GM23338 (cell line): ENCODE results near the gene KCNMA1. TPM values are rescaled to one million over a fixed set of nuclear protein-coding genes. Genes with fewer than 3 reads are reported as not detected.

Experiments
- ATAC-seq: fragments of 200-7000 bp; cut with Tn5 transposase; 3 replicates; pipeline ENCODE4 v1.9.1; 2020
- DNase-seq: peaks from one replicate; pipeline ENCODE4 v3.0.0-alpha.2; 2015; ENCODE audit warnings: low spot score
- H2AFZ ChIP-seq: fragments of 200-600 bp; sonication (generic); 2 replicates; pipeline ENCODE4 v1.8.0; 2016; ENCODE audit warnings: antibody characterized with exemption, mild to moderate bottlenecking, moderate library complexity
- H3F3A ChIP-seq: fragments of 200-600 bp; sonication (generic); replicated peaks from 2 replicates; pipeline ENCODE4 v1.8.0; 2017; ENCODE audit warnings: antibody characterized with exemption, mixed run types, low read depth
- H3K27ac ChIP-seq: fragments of 200-600 bp; sonication (generic); 2 replicates; pipeline ENCODE4 v1.6.1; 2016; ENCODE audit warnings: low read depth
- H3K27me3 ChIP-seq: fragments of 200-600 bp; sonication (generic); 2 replicates; pipeline ENCODE4 v1.8.0; 2016; ENCODE audit warnings: mild to moderate bottlenecking, mixed run types, moderate library complexity; ENCODE audit not compliant: insufficient read depth
- H3K36me3 ChIP-seq: fragments of 200-600 bp; sonication (generic); 2 replicates; pipeline ENCODE4 v1.8.0; 2016; ENCODE audit warnings: mild to moderate bottlenecking; ENCODE audit not compliant: insufficient read depth
- H3K4me1 ChIP-seq: fragments of 200-600 bp; sonication (generic); 2 replicates; pipeline ENCODE4 v1.8.0; 2016; ENCODE audit warnings: mild to moderate bottlenecking, moderate library complexity; ENCODE audit not compliant: insufficient read depth
- H3K4me2 ChIP-seq: fragments of 200-600 bp; sonication (generic); 2 replicates; pipeline ENCODE4 v1.7.1; 2017; ENCODE audit warnings: mixed run types
- H3K4me3 ChIP-seq: fragments of 200-600 bp; sonication (generic); 2 replicates; pipeline ENCODE4 v1.6.1; 2016; ENCODE audit warnings: mixed run types
- H3K79me2 ChIP-seq: fragments of 200-600 bp; sonication (generic); replicated peaks from 2 replicates; pipeline ENCODE4 v1.8.0; 2017; ENCODE audit warnings: mild to moderate bottlenecking; ENCODE audit not compliant: insufficient read depth
- H3K9me2 ChIP-seq: fragments of 200-600 bp; sonication (generic); 2 replicates; pipeline ENCODE4 v1.8.0; 2017; ENCODE audit not compliant: insufficient read depth
- H4K20me1 ChIP-seq: fragments of 200-600 bp; sonication (generic); replicated peaks from 2 replicates; pipeline ENCODE4 v1.8.0; 2017; ENCODE audit warnings: mild to moderate bottlenecking; ENCODE audit not compliant: insufficient read depth
- H3K27ac Mint-ChIP-seq: 2 replicates; pipeline ENCODE4 v1.8.0; 2020; ENCODE audit warnings: inconsistent platforms, mild to moderate bottlenecking, moderate library complexity, mixed read lengths
- H3K27me3 Mint-ChIP-seq: 3 replicates; pipeline ENCODE4 v1.8.0; 2022; ENCODE audit warnings: low read depth, mild to moderate bottlenecking, moderate library complexity, mixed read lengths, inconsistent platforms; ENCODE audit not compliant: insufficient read depth, poor library complexity
- H3K36me3 Mint-ChIP-seq: 3 replicates; pipeline ENCODE4 v1.8.0; 2021; ENCODE audit warnings: low read depth, mild to moderate bottlenecking, inconsistent platforms, moderate library complexity, mixed read lengths
- H3K4me1 Mint-ChIP-seq: 3 replicates; pipeline ENCODE4 v1.8.0; 2020; ENCODE audit warnings: mild to moderate bottlenecking, inconsistent platforms, mixed read lengths
- H3K4me3 Mint-ChIP-seq: 3 replicates; pipeline ENCODE4 v1.8.0; 2021; ENCODE audit warnings: moderate library complexity, mild to moderate bottlenecking, inconsistent platforms, mixed read lengths
- H3K9me3 Mint-ChIP-seq: 3 replicates; pipeline ENCODE4 v1.8.0; 2020; ENCODE audit warnings: moderate library complexity, mild to moderate bottlenecking, inconsistent platforms, mixed read lengths
- CREB1 ChIP-seq: fragments of 250-450 bp; sonication (Bioruptor Pico); IDR thresholded peaks from 2 replicates; pipeline ENCODE4 v1.5.0; 2020; ENCODE audit warnings: low read depth, mild to moderate bottlenecking, moderate library complexity
- EZH2 ChIP-seq: fragments of 200-600 bp; sonication (generic); IDR thresholded peaks from one replicate; pipeline ENCODE4 v1.8.0; 2017; ENCODE audit warnings: antibody characterized with exemption, mild to moderate bottlenecking, low read depth; ENCODE audit not compliant: unreplicated experiment
- EZH2phosphoT487 ChIP-seq: fragments of 200-600 bp; sonication (generic); IDR thresholded peaks from one replicate; pipeline ENCODE4 v1.8.1; 2018; ENCODE audit warnings: antibody characterized with exemption; ENCODE audit not compliant: unreplicated experiment
- JUNB ChIP-seq: IDR thresholded peaks from one replicate; pipeline ENCODE4 v1.6.1; 2016; ENCODE audit warnings: antibody characterized with exemption; ENCODE audit not compliant: unreplicated experiment
- NANOG ChIP-seq: IDR thresholded peaks from 2 replicates; pipeline ENCODE4 v1.6.1; 2016; ENCODE audit warnings: antibody characterized with exemption, borderline replicate concordance
- POLR2AphosphoS5 ChIP-seq: IDR thresholded peaks from 2 replicates; pipeline ENCODE4 v1.6.1; 2016; ENCODE audit warnings: antibody characterized with exemption, low read depth
- STAT1 ChIP-seq: IDR thresholded peaks from one replicate; pipeline ENCODE4 v1.6.1; 2016; ENCODE audit warnings: antibody characterized with exemption; ENCODE audit not compliant: unreplicated experiment
- ZNF114 ChIP-seq: fragments of 250-450 bp; sonication (Bioruptor Pico); IDR thresholded peaks from 2 replicates; pipeline ENCODE4 v1.5.0; 2020; ENCODE audit warnings: mild to moderate bottlenecking, moderate library complexity
- ZNF331 ChIP-seq: fragments of 250-450 bp; sonication (Bioruptor Pico); IDR thresholded peaks from 2 replicates; pipeline ENCODE4 v1.5.0; 2020; ENCODE audit warnings: low read depth, mild to moderate bottlenecking, moderate library complexity
- polyA plus RNA-seq: library from polyadenylated mRNA; unstranded; fragments of >200 nt; fragmentation: Nextera tagmentation; extraction: Ambion mirVana; gene quantifications from 2 replicates; pipeline ENCODE4 v1.2.1, GENCODE V29; 2016
- total RNA-seq: library from RNA; depleted of rRNA; stranded (reverse); fragments of >200 nt; shearing (Covaris generic); gene quantifications from 2 replicates; pipeline ENCODE4 v1.2.3, GENCODE V29; 2014
- TF ChIP-seq, protein P1 (sequence below): IDR thresholded peaks from 2 replicates; pipeline ENCODE4 v1.6.1; 2016; ENCODE audit warnings: antibody characterized with exemption
- TF ChIP-seq, protein P2 (sequence below): IDR thresholded peaks from one replicate; pipeline ENCODE4 v1.6.1; 2018; ENCODE audit warnings: antibody characterized with exemption; ENCODE audit not compliant: unreplicated experiment
- TF ChIP-seq, protein P3 (sequence below), 2 experiments: fragments of 200-600 bp in 1 of 2; sonication (generic) in 1 of 2; conservative IDR thresholded peaks; 2 replicates each; pipeline versions ENCODE4 v1.5.1 to v1.6.1; 2016 to 2017; ENCODE audit warnings: antibody characterized with exemption in 2 of 2, low read depth in 2 of 2, mild to moderate bottlenecking in 2 of 2, moderate library complexity in 1 of 2

Gene KCNMA1
- total and polyA plus RNA-seq, 2 experiments from 2014 or later = 8.2 to 9.0 TPM

DNA sequence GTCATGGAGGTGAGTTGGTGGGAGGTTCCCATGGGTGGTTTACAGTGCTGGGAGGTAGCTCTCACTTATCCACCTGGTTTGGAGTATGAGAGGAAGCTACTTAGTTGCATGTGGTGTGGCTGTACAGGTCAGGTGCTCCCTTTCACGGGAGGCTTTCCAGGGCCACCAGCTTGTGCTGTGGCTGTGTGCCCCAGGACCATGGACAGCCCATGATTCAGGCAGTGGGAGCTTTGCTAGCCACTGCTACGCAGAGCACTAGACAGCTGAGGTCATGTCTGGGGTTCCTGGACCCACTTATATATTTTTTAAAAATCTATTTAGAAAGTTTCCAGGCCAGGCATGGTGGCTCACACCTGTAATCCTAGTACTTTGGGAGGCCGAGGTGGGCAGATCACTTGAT is 42.5 kb upstream of the KCNMA1 start:
- H3K9me3 Mint-ChIP-seq = no peaks in the 10 kb centered on the region; the same call in 2 of the 3 replicates
- peaks cover 3% of the 10 kb centered on the region for H3K27me3 Mint-ChIP-seq
- Histone ChIP-seq H3K79me2 (no peaks in the 10 kb centered on the region), H3K4me3 (no peak overlapping the region), H3F3A (no peaks in the 10 kb centered on the region), H2AFZ (no peak overlapping the region), H3K27me3 (no peaks in the 10 kb centered on the region), H3K9me2 (no peaks in the 10 kb centered on the region), H4K20me1 (no peaks in the 10 kb centered on the region), H3K4me1 (peaks cover 10% of the 10 kb centered on the region), H3K36me3 (no peaks in the 10 kb centered on the region), H3K4me2 (no peak overlapping the region), H3K27ac (no peak overlapping the region)
- H3K4me1 Mint-ChIP-seq = peaks cover 9% of the 10 kb centered on the region
- no peak overlapping the region for H3K4me3 Mint-ChIP-seq
- no peak for DNase-seq
- ATAC-seq = no peak
- H3K36me3 Mint-ChIP-seq = no peaks in the 10 kb centered on the region
- no peak overlapping the region for H3K27ac Mint-ChIP-seq
- no peak for TF ChIP-seq STAT1
- TF ChIP-seq, protein P1, sequence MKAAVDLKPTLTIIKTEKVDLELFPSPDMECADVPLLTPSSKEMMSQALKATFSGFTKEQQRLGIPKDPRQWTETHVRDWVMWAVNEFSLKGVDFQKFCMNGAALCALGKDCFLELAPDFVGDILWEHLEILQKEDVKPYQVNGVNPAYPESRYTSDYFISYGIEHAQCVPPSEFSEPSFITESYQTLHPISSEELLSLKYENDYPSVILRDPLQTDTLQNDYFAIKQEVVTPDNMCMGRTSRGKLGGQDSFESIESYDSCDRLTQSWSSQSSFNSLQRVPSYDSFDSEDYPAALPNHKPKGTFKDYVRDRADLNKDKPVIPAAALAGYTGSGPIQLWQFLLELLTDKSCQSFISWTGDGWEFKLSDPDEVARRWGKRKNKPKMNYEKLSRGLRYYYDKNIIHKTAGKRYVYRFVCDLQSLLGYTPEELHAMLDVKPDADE = no peak
- no peak for TF ChIP-seq ZNF331 (CRISPR knock-in tag)
- TF ChIP-seq ZNF114 (CRISPR knock-in tag) = no peak
- TF ChIP-seq, protein P2, sequence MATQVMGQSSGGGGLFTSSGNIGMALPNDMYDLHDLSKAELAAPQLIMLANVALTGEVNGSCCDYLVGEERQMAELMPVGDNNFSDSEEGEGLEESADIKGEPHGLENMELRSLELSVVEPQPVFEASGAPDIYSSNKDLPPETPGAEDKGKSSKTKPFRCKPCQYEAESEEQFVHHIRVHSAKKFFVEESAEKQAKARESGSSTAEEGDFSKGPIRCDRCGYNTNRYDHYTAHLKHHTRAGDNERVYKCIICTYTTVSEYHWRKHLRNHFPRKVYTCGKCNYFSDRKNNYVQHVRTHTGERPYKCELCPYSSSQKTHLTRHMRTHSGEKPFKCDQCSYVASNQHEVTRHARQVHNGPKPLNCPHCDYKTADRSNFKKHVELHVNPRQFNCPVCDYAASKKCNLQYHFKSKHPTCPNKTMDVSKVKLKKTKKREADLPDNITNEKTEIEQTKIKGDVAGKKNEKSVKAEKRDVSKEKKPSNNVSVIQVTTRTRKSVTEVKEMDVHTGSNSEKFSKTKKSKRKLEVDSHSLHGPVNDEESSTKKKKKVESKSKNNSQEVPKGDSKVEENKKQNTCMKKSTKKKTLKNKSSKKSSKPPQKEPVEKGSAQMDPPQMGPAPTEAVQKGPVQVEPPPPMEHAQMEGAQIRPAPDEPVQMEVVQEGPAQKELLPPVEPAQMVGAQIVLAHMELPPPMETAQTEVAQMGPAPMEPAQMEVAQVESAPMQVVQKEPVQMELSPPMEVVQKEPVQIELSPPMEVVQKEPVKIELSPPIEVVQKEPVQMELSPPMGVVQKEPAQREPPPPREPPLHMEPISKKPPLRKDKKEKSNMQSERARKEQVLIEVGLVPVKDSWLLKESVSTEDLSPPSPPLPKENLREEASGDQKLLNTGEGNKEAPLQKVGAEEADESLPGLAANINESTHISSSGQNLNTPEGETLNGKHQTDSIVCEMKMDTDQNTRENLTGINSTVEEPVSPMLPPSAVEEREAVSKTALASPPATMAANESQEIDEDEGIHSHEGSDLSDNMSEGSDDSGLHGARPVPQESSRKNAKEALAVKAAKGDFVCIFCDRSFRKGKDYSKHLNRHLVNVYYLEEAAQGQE = peak; percentile 53

DNA sequence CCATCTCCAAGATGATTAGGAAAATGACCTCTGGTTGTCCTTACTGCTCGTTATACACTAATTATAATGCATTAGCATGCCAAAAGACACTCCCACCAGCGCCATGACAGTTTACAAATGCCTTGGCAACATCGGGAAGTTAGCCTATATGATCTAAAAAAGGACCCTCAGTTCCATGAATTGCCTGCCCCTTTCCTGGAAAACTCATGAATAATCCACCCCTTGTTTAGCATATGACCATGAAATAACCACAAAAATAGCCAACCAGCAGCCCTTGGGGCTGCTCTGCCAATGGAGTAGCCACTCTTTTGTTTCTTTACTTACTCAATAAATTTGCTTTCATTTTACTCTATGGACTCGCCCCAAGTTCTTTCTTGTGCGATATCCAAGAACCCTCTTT is 41.6 kb upstream of the KCNMA1 start:
- no peak for ATAC-seq
- Mint-ChIP-seq H3K27ac (no peak overlapping the region), H3K4me1 (peaks cover 9% of the 10 kb centered on the region), H3K4me3 (no peak overlapping the region), H3K27me3 (no peaks in the 10 kb centered on the region), H3K9me3 (no peaks in the 10 kb centered on the region; the same call in 2 of the 3 replicates), H3K36me3 (no peaks in the 10 kb centered on the region)
- no peaks in the 10 kb centered on the region for H4K20me1 ChIP-seq
- H3K79me2 ChIP-seq = no peaks in the 10 kb centered on the region
- DNase-seq = no peak
- no peak overlapping the region for H3K27ac ChIP-seq
- H3K4me2 ChIP-seq = no peak overlapping the region
- H3K9me2 ChIP-seq = no peaks in the 10 kb centered on the region
- H3K27me3 ChIP-seq = no peaks in the 10 kb centered on the region
- H3F3A ChIP-seq = no peaks in the 10 kb centered on the region
- no peaks in the 10 kb centered on the region for H3K36me3 ChIP-seq
- peaks cover 10% of the 10 kb centered on the region for H3K4me1 ChIP-seq
- H2AFZ ChIP-seq = no peak overlapping the region
- H3K4me3 ChIP-seq = no peak overlapping the region
- TF ChIP-seq, protein P3, sequence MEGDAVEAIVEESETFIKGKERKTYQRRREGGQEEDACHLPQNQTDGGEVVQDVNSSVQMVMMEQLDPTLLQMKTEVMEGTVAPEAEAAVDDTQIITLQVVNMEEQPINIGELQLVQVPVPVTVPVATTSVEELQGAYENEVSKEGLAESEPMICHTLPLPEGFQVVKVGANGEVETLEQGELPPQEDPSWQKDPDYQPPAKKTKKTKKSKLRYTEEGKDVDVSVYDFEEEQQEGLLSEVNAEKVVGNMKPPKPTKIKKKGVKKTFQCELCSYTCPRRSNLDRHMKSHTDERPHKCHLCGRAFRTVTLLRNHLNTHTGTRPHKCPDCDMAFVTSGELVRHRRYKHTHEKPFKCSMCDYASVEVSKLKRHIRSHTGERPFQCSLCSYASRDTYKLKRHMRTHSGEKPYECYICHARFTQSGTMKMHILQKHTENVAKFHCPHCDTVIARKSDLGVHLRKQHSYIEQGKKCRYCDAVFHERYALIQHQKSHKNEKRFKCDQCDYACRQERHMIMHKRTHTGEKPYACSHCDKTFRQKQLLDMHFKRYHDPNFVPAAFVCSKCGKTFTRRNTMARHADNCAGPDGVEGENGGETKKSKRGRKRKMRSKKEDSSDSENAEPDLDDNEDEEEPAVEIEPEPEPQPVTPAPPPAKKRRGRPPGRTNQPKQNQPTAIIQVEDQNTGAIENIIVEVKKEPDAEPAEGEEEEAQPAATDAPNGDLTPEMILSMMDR (conservative IDR thresholded peaks at IDR 0.05; ENCODE audit: low read depth in 2 of 2) = no peak
- TF ChIP-seq, protein P2 = no peak
- no peak for TF ChIP-seq ZNF114 (CRISPR knock-in tag)
- TF ChIP-seq STAT1 = no peak
- TF ChIP-seq ZNF331 (CRISPR knock-in tag) = no peak
- TF ChIP-seq JUNB = no peak
- no peak for TF ChIP-seq EZH2phosphoT487
- TF ChIP-seq NANOG = no peak
- no peak for TF ChIP-seq CREB1
- TF ChIP-seq EZH2 = no peak
- TF ChIP-seq, protein P1 = no peak
- no peak for TF ChIP-seq POLR2AphosphoS5
